Measurements from ENCODE around the gene CEP120.

CEP120 gene

GRCh38 chr5:123297866-123298265 lies 125.3 kb downstream of the CEP120 start:
- DNase-seq: no peak

- no peak for DNase-seq
Measured at GRCh38 chr5:123297198-123297831, 125.9 kb downstream of the CEP120 start.
